A549 (cell line): Measurements from ENCODE around the gene RACGAP1. TPM values are rescaled to one million over a fixed set of nuclear protein-coding genes. Genes with fewer than 3 reads are reported as not detected.

Source experiments
- ATAC-seq, 2 experiments: fragments of 200-7000 bp in 1 of 2; fragments of >200 bp in 1 of 2; cut with Nextera tagmentation in 1 of 2; cut with Tn5 transposase in 1 of 2; 3 replicates each; pipeline versions ENCODE4 v1.8.0 to v1.9.1; 2018 to 2020; ENCODE audit warnings: mild to moderate bottlenecking in 1 of 2, moderate library complexity in 1 of 2
- CTCF ChIA-PET: fragments of 300-600 bp; sonication (Branson Sonifier 250); formaldehyde crosslinking; extraction: SDS; loops from one replicate; lab custom pipeline; 2021; ENCODE audit warnings: antibody characterized with exemption, inconsistent platforms; lab: Yijun Ruan, JAX
- POLR2A ChIA-PET: fragments of 350-600 bp; formaldehyde crosslinking; extraction: SDS; loops from one replicate; lab custom pipeline; 2021; ENCODE audit warnings: antibody characterized with exemption, inconsistent platforms; lab: Yijun Ruan, JAX
- DNase-seq, 2 experiments: peaks; one replicate each; pipeline versions ENCODE4 v3.0.0 to v3.0.0-alpha.2; 2011 to 2016; ENCODE audit warnings: low read depth in 1 of 2, low spot score in 1 of 2
- FAIRE-seq: peaks from 2 replicates; lab custom pipeline; 2011; peaks lifted over from hg19 to GRCh38; lab: Jason Lieb, UNC
- H3K27ac ChIP-seq, 2 experiments: fragments of >200 bp; sonication (Bioruptor Twin); formaldehyde crosslinking; 3 replicates each; pipeline ENCODE4 v1.5.1; 2016 to 2017
- H3K4me1 ChIP-seq: fragments of >200 bp; sonication (Bioruptor Twin); formaldehyde crosslinking; 3 replicates; pipeline ENCODE4 v1.6.1; 2016
- H3K4me2 ChIP-seq: fragments of >200 bp; sonication (Bioruptor Twin); formaldehyde crosslinking; 3 replicates; pipeline ENCODE4 v1.6.1; 2016
- H3K4me3 ChIP-seq: fragments of >200 bp; sonication (Bioruptor Twin); formaldehyde crosslinking; 3 replicates; pipeline ENCODE4 v1.5.1; 2016
- H3K9me3 ChIP-seq: fragments of >200 bp; sonication (Bioruptor Twin); formaldehyde crosslinking; 3 replicates; pipeline ENCODE4 v1.6.1; 2016
- CBX2 ChIP-seq: fragments of 200-600 bp; sonication (generic); IDR thresholded peaks from 2 replicates; pipeline ENCODE4 v1.6.1; 2016; ENCODE audit warnings: low read depth, mild to moderate bottlenecking, borderline replicate concordance
- CTCF ChIP-seq: fragments of >200 bp; sonication (Bioruptor Twin); formaldehyde crosslinking; IDR thresholded peaks from 3 replicates; pipeline ENCODE4 v1.5.1; 2016
- EHF ChIP-seq: fragments of 250-450 bp; sonication (Bioruptor Pico); IDR thresholded peaks from 2 replicates; pipeline ENCODE4 v1.5.0; 2020; ENCODE audit warnings: mild to moderate bottlenecking
- FOSL2 ChIP-seq, 2 experiments: fragments of 450-650 bp in 1 of 2; fragments of >200 bp in 1 of 2; sonication (Bioruptor Twin) in 1 of 2; formaldehyde crosslinking; IDR thresholded peaks; 2 replicates each; pipeline versions ENCODE4 v1.5.0 to v1.6.1; 2016 to 2020; ENCODE audit warnings: mild to moderate bottlenecking in 1 of 2, moderate library complexity in 1 of 2
- HEYL ChIP-seq: fragments of 250-450 bp; sonication (Bioruptor Pico); IDR thresholded peaks from 2 replicates; pipeline ENCODE4 v1.8.0; 2021; ENCODE audit warnings: mild to moderate bottlenecking, moderate library complexity
- HMGXB4 ChIP-seq: fragments of 250-450 bp; sonication (Bioruptor Pico); IDR thresholded peaks from 2 replicates; pipeline ENCODE4 v1.5.0; 2021; ENCODE audit warnings: mild to moderate bottlenecking, moderate library complexity, borderline replicate concordance
- HOXB5 ChIP-seq: fragments of 250-450 bp; sonication (Bioruptor Pico); IDR thresholded peaks from 2 replicates; pipeline ENCODE4 v1.5.0; 2020; ENCODE audit warnings: mild to moderate bottlenecking, moderate library complexity
- KDM1A ChIP-seq: fragments of 200-600 bp; sonication (generic); IDR thresholded peaks from 2 replicates; pipeline ENCODE4 v1.6.1; 2016; ENCODE audit warnings: low read depth, mild to moderate bottlenecking
- MAX ChIP-seq: IDR thresholded peaks from 2 replicates; pipeline ENCODE4 v1.6.1; 2012
- RAD21 ChIP-seq, 2 experiments: fragments of >200 bp in 1 of 2; sonication (Bioruptor Twin) in 1 of 2; formaldehyde crosslinking in 1 of 2; IDR thresholded peaks in 1 of 2; conservative IDR thresholded peaks in 1 of 2; 2 replicates in 1 of 2; 3 replicates in 1 of 2; pipeline ENCODE4 v1.6.1; 2012 to 2018; ENCODE audit warnings: inconsistent platforms in 1 of 2
- REST ChIP-seq: fragments of 200-600 bp; sonication (generic); IDR thresholded peaks from 2 replicates; pipeline ENCODE4 v1.6.1; 2016; ENCODE audit warnings: antibody characterized with exemption, mild to moderate bottlenecking, moderate library complexity
- RNF2 ChIP-seq: fragments of 200-600 bp; sonication (generic); IDR thresholded peaks from 2 replicates; pipeline ENCODE4 v1.6.1; 2016; ENCODE audit warnings: low read depth, mild to moderate bottlenecking, antibody characterized with exemption, moderate library complexity, borderline replicate concordance
- SMC3 ChIP-seq: fragments of >200 bp; sonication (Bioruptor Twin); formaldehyde crosslinking; IDR thresholded peaks from 3 replicates; pipeline ENCODE4 v1.6.1; 2018; ENCODE audit warnings: inconsistent platforms
- SREBF2 ChIP-seq: fragments of 450-650 bp; IDR thresholded peaks from 2 replicates; pipeline ENCODE4 v1.6.1; 2014; ENCODE audit warnings: mild to moderate bottlenecking, moderate library complexity
- USF2 ChIP-seq: fragments of 450-650 bp; IDR thresholded peaks from 2 replicates; pipeline ENCODE4 v1.6.1; 2014; ENCODE audit warnings: antibody characterized with exemption
- ZC3H11A ChIP-seq: fragments of 450-650 bp; IDR thresholded peaks from 2 replicates; pipeline ENCODE4 v1.6.1; 2014; ENCODE audit warnings: antibody characterized with exemption, mild to moderate bottlenecking
- WGBS: methylation state at CpG from one replicate; pipeline ENCODE4 v1.1.6; 2017; ENCODE audit errors: missing lambda C conversion rate; 5-methylcytosine and 5-hydroxymethylcytosine counted together
- polyA plus RNA-seq, 4 experiments: library from polyadenylated mRNA; depleted of rRNA in 3 of 4; stranded (reverse); fragments of >200 nt; fragmentation: RNase III in 1 of 4; extraction: RNeasy Plus Mini Kit Qiagen cat#74134 plus additional on column Dnase treatment in 1 of 4; gene quantifications; 2 replicates in 3 of 4; 3 replicates in 1 of 4; pipeline ENCODE4 v1.2.3, GENCODE V29; 2011 to 2017

RACGAP1 gene
- polyA plus RNA-seq, 2 of the 4 experiments (the other 2 are of a cell fraction), result 103 to 107 TPM

GRCh38 chr12:50073206-50073605, 47.9 kb upstream of the RACGAP1 start (continued):
- no peak for TF ChIP-seq HMGXB4

GRCh38 chr12:50072198-50072907, 47.1 kb upstream of the RACGAP1 start:
- Histone ChIP-seq H3K4me1 (peaks cover 16% of the 10 kb centered on the region), H3K27ac (no peak overlapping the region), H3K4me3 (no peak overlapping the region), H3K9me3 (no peaks in the 10 kb centered on the region), H3K4me2 (no peak overlapping the region)
- no peak for DNase-seq
- POLR2A ChIA-PET, result no interaction called here
- FAIRE-seq, result no peak
- TF ChIP-seq FOSL2 (IDR thresholded peaks at IDR 0.05), result no peak
- no peak for TF ChIP-seq FOSL2 (CRISPR knock-in tag; IDR thresholded peaks at IDR 0.05)
- TF ChIP-seq CBX2, result no peak
- TF ChIP-seq RNF2, result no peak
- 61% methylated on average over 10 of the region's 10 CpGs for WGBS
- CTCF ChIA-PET, result interaction anchor here (2.4 to 33.6 kb wide), 8 partner anchors 8 to 205 kb away, joined by 16 to 708 read pairs (median 56); partner anchors contain the start of genes AQP5, AQP6 and SMARCD1
- ATAC-seq, result no peak

- DNase-seq (peak; percentile 71 to 88), FAIRE-seq (no peak), ATAC-seq (peak; percentile 68 to 83)
- Histone ChIP-seq H3K4me3 (no peak overlapping the region), H3K4me2 (peak overlapping the region; percentile 53), H3K4me1 (peaks cover 21% of the 10 kb centered on the region), H3K9me3 (no peaks in the 10 kb centered on the region), H3K27ac (peak overlapping the region in 1 of 2 experiments; percentile 49; a peak in 2 of 6 replicates)
- TF ChIP-seq CTCF (peak; percentile 92), USF2 (no peak), KDM1A (no peak), EHF (CRISPR knock-in tag) (no peak), ZC3H11A (no peak), HEYL (no peak), MAX (0 out of 2 replicates have a peak, but pooled peaks have one; percentile 17), SREBF2 (no peak), RAD21 (conservative IDR thresholded peaks at IDR 0.05 in 1 of 2, IDR thresholded peaks at IDR 0.05 in 1 of 2) (peak; percentile 81 to 86), REST (no peak), HOXB5 (no peak), SMC3 (peak; percentile 85)
- CTCF ChIA-PET, result interaction anchor here (0.5 to 33.6 kb wide), 56 partner anchors 9 to 323 kb away, joined by 3 to 708 read pairs (median 4); partner anchors contain the start of genes AQP5, AQP6, ASIC1 and COX14
- WGBS, result 39% methylated on average over 9 of the region's 9 CpGs
- POLR2A ChIA-PET, result interaction anchor here (0.5 to 1.1 kb wide), 4 partner anchors 13 to 228 kb away, joined by 3 to 4 read pairs (median 3); partner anchors contain the start of gene BCDIN3D
Measured at GRCh38 chr12:50070314-50071060, 45.2 kb upstream of the RACGAP1 start.
